ENCODE results near the gene SERPINE2.

Gene SERPINE2

DNA sequence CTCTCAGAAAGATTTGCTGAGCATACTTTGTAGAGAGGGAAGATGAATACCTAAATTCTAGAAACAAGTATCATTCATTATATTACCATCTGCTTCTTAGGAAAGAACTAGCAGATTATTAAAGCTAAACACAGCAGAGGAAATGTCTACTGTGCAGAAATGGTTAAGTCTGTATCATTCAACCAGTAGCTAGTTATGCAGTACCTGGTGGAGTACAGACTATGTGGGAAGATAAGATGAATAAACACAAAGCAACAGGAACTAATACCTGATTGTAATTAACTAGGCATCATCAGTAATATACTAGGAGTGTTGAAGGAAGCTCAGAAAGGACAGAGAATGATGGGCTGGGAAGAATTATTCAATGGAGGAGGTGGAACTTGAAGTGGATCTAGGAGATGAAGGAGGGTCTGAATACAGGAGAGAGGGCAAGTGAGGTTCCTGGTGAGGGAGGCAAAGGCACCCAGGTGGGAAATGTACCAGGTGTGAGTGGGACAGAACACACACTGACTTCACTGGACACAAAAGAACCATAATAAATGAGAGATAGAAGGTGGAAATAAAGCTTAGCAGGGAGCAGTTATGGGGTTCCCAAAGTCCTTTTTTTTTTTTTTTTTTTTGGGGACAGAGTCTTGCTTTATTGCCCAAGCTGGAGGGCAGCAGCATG lies 103.5 kb downstream of the SERPINE2 start:
- H3K27ac Mint-ChIP-seq: peak overlapping the region; percentile 56

DNA sequence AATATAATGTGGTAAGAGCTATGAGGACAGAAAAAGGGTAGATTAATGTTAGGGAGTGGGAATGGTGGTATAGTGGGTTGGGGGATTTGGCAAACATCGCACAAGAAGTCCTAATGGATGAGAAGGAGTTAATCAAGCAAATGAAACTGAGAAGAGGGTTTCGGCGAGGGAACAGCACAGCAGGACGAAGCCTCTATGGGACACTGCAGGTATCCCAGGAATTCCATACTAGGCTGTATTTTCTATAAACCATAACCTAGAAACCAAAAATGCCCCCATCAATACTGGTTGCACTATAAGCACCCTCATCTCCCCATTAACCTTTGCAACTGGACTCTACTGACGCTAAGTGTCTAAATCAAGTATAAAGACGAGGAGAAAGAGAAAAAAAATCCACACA lies 104.2 kb downstream of the SERPINE2 start:
- no peak for ATAC-seq
- peaks cover 62% of the 10 kb centered on the region for H3K4me1 Mint-ChIP-seq
- no peaks in the 10 kb centered on the region for H3K9me3 Mint-ChIP-seq
- no peak overlapping the region for H3K4me3 Mint-ChIP-seq
- peaks cover 22% of the 10 kb centered on the region for H3K36me3 Mint-ChIP-seq
- peak overlapping the region; percentile 34 for H3K27ac Mint-ChIP-seq
- no peaks in the 10 kb centered on the region for H3K27me3 Mint-ChIP-seq

More for the DNA sequence above, 103.5 kb downstream of the SERPINE2 start:
- no peak for ATAC-seq
- peaks cover 27% of the 10 kb centered on the region for H3K36me3 Mint-ChIP-seq
- peaks cover 55% of the 10 kb centered on the region for H3K4me1 Mint-ChIP-seq
- no peak overlapping the region for H3K4me3 Mint-ChIP-seq
- no peaks in the 10 kb centered on the region for H3K9me3 Mint-ChIP-seq
- H3K27me3 Mint-ChIP-seq: no peaks in the 10 kb centered on the region

DNA sequence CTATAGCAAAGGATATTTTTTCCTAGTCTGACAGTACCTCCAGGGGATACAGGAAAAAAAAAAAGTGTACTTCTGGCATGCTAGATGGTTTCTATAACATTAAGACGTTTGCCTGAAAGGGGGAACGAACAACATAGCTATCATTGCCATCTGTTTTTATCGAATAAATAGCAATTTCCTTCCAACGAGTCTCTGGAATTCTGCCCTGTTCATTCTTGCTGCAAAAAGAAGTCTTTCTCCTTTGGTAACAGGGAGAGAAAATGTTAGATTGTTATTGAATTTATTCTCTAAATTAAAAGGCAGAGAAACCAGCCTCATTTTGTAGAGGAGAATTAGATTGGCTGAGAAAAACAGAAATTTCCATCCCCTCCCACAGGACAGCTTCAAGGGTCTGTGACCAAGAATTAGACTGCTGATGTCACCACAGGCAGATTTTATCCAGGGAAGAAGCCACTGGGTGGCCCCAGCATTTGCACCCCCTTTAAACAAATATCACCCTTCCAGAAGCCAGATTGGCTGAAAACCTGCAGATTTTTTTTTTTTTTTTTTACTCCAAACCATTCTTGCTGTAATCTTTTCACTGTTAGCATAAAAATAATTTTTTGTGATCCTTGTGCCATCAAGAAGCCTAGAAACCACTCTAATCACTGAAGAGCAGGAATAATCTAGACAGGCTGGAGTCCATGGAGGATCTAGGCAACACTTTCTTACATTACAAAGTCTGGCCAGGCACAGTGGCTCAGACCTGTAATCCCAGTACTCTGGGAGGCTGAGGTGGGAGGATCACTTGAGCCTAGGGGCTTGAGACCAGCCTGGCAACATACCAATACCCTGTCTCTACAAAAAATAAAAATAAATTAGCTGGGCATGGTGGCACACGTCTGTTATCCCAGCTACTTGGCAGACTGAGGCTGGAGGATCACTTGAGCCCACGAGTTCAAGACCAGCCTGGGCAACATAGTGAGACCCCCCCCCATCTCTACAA lies 106.0 kb downstream of the SERPINE2 start:
- Mint-ChIP-seq H3K4me1 (peaks cover 66% of the 10 kb centered on the region), H3K27me3 (no peaks in the 10 kb centered on the region), H3K4me3 (no peak overlapping the region), H3K36me3 (peaks cover 19% of the 10 kb centered on the region), H3K9me3 (peaks cover 1% of the 10 kb centered on the region), H3K27ac (peak overlapping the region; percentile 30)
- ATAC-seq: no peak

DNA sequence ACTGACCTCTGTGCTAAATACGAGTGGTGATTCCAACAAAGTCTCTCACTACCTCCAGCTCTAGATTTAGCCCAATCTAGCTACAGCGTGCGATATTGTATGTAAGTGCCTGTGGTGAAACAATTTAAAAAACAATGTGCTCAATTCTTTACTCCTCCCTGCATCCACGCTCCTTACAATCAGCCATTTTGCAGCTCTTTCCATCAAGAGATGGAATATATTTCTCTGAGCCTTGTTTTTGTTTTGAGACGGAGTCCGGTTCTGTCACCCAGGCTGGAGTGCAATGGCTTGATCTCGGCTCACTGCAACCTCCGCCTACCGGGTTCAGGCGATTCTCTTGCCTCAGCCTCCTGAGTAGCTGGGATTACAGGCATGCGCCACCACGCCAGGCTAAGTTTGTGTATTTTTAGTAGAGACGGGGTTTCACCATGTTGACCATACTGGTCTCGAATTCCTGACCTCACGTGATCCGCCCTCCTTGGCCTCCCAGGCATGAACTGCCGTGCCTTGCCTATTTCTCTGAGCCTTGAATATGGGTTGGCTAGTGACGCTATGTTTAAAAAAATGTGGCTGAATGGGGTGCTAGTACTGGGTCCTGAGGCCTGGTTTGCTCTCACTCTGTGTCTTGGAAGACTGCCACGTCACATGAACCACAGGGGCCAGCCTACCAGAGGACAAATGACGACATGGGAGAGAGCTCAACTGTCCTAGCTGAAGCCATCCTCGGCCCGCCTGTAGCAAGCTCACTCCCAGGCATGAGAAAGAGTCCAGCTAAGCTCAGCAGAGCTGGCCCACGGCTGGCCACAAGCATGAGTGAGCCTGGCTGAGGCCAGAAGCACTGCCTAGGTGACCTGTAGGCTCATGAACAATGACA lies 108.7 kb downstream of the SERPINE2 start:
- H3K4me1 Mint-ChIP-seq: peaks cover 57% of the 10 kb centered on the region
- H3K27me3 Mint-ChIP-seq: no peaks in the 10 kb centered on the region
- peak overlapping the region; percentile 57 for H3K27ac Mint-ChIP-seq
- no peak overlapping the region for H3K4me3 Mint-ChIP-seq
- H3K36me3 Mint-ChIP-seq: peaks cover 30% of the 10 kb centered on the region
- H3K9me3 Mint-ChIP-seq: peaks cover 8% of the 10 kb centered on the region
- no peak for ATAC-seq

DNA sequence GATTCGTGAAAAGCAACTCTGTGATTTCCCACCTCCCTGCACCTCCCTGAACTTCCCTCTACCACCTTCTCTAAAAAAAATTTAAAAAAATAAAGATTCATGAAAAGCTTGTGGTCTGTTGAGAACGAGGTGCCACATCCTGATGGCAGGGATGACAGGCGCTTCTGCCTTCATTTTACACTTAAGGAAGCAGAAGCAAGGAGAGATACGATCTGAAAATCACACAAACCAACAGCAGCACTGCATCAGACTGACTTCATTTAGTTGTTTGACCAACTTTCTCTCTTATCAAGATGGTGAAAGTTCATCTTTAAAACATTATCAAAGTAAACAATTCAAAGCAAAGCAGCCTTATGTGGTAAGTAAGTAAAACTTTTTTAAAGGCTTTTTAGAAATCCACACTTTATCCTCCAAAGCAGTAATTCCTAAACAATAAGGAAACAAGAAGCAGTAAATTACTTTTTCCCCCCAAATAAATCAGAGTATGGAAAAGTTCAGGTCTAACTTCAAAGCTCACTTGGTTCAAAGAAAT lies 109.4 kb downstream of the SERPINE2 start:
- Mint-ChIP-seq H3K4me3 (peak overlapping the region; percentile 12), H3K9me3 (peaks cover 8% of the 10 kb centered on the region), H3K27me3 (no peaks in the 10 kb centered on the region), H3K36me3 (peaks cover 26% of the 10 kb centered on the region), H3K27ac (peak overlapping the region; percentile 57), H3K4me1 (peaks cover 52% of the 10 kb centered on the region)
- ATAC-seq: peak; percentile 43

DNA sequence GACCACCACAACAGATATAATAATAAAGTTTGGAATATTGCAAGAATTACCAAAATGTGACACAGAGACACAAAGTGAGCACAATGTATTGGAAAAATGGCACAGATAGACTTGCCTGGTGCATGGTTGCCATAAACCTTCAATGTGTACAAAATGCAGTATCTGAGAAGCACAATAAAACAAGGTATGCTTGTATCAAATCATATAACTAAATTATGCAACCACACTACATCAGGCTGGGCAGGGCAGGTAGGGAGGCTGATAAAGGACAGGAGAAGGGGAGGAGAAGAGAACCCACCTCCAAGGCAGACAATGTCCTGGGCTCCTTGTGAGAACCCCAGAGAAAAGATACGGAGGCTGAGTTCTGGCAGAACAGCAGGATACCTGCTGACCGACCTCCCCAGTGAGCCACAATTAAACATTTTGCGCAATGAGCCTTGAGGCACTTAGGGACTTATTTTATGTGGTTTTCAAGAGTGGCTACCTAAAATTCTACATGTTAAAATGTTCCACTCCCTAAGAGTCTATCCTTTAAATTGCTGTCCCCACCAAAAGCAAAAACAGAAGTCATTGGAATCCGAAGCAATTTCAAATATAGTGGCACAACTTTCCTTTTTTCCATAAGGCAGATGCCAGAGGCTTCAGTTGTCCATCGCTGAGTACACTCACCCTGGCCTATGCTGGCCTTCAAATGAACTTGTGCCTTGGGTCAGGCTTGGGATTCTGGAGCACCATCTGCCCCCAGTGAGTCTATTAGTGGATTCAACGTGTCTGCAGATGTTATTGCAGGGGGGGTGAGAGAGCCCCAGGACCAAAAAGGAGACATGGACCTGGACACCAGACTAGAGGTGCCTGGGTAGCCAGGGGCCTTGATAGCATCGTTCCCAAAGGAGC lies 110.7 kb downstream of the SERPINE2 start:
- Mint-ChIP-seq H3K27me3 (no peaks in the 10 kb centered on the region), H3K9me3 (peaks cover 8% of the 10 kb centered on the region)
- ATAC-seq: no peak

DNA sequence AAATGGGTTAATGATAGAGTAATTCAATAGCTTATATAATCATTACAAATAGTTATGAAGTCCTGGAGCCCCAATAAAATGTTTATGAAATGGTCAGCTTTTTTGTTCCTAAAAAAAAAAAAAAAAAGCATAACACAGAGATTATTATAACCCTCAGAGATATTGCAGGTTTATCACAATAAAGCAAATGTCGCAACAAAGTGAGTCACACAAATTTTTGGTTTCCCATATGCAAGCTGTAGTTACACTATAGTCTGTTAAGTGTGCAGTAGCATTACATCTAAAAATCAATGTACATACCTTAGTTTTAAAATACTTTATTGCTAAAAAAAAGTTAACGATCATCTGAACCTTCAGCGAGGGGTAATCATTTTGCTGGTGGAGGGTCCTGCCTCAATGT lies 114.0 kb downstream of the SERPINE2 start:
- peaks cover 8% of the 10 kb centered on the region for H3K9me3 Mint-ChIP-seq
- H3K27me3 Mint-ChIP-seq: no peaks in the 10 kb centered on the region
- no peak for ATAC-seq
- H3K27ac Mint-ChIP-seq: no peak overlapping the region
- H3K4me3 Mint-ChIP-seq: no peak overlapping the region
- H3K36me3 Mint-ChIP-seq: peaks cover 49% of the 10 kb centered on the region
- peaks cover 58% of the 10 kb centered on the region for H3K4me1 Mint-ChIP-seq

More for the DNA sequence above, 110.7 kb downstream of the SERPINE2 start:
- H3K4me3 Mint-ChIP-seq: no peak overlapping the region
- H3K4me1 Mint-ChIP-seq: peaks cover 43% of the 10 kb centered on the region
- H3K27ac Mint-ChIP-seq: no peak overlapping the region
- peaks cover 31% of the 10 kb centered on the region for H3K36me3 Mint-ChIP-seq
